ENCODE measurements around the gene RABL2B. TPM values are rescaled to one million over a fixed set of nuclear protein-coding genes. Genes with fewer than 3 reads are reported as not detected.

Gene RABL2B
- total and polyA plus RNA-seq, 2 donors (not counting 3 experiments of a cell fraction or from before 2014, with no cell fraction given), result 26.7 to 39.8 TPM

DNA sequence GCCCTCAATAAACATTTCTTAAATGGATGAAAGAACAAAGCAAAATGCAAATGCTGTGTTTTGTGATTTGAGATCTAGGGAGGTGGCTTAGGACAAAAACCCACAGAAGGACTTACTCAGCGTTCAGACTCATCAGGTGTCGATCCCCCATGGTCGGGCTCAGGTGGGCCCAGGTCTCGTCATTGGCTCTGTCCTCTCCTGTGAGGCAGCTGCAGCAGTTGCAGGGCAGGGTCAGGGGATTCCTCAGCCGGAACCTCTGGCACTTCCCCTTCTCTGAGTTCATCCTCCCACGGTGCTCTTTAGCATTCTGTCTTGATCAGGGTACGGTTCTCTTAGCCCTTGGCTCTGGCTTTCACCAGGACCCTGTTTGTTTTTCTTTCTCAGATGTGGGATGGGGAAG lies 59.4 kb downstream of the RABL2B start:
- ChIA-PET POLR2A (no interaction called here), CTCF (no interaction called here)
- FAIRE-seq, result no peak
- Histone ChIP-seq H3K4me1 (ENCODE audit: control insufficient read depth, extremely low read depth, insufficient read depth, low read length) (no peaks in the 10 kb centered on the region), H3K27me3 (ENCODE audit: control insufficient read depth in 2 of 2, insufficient read depth in 2 of 2, low read length in 2 of 2) (no peaks in the 10 kb centered on the region), H3K9ac (replicated peaks; ENCODE audit: extremely low read depth, insufficient read depth, low read length) (no peak overlapping the region), H3K9me1 (replicated peaks; ENCODE audit: control insufficient read depth, extremely low read depth, insufficient read depth, low read length) (no peaks in the 10 kb centered on the region), H3K79me2 (ENCODE audit: control insufficient read depth, insufficient read depth, low read length) (peaks cover 72% of the 10 kb centered on the region), H3K36me3 (ENCODE audit: control insufficient read depth in 2 of 2, extremely low read depth in 1 of 2, insufficient read depth in 2 of 2, low read length in 2 of 2) (peaks cover 42 to 87% of the 10 kb centered on the region in 2 experiments), H3K9me3 (replicated peaks; ENCODE audit: control insufficient read depth, insufficient read depth, low read length) (no peaks in the 10 kb centered on the region), H4K20me1 (replicated peaks; ENCODE audit: control insufficient read depth, extremely low read depth, insufficient read depth, low read length) (peaks cover 7% of the 10 kb centered on the region), H3K4me2 (ENCODE audit: insufficient read depth, low read length) (no peak overlapping the region), H2AFZ (ENCODE audit: low read depth, low read length) (no peak overlapping the region), H3K4me3 (replicated peaks in 1 of 3; ENCODE audit: insufficient read depth in 1 of 3, low read depth in 1 of 3, low read length in 3 of 3) (no peak overlapping the region), H3K27ac (ENCODE audit: insufficient read depth, low read depth, low read length) (no peak overlapping the region)
- dilution Hi-C loops (cut with MboI; ENCODE audit: extremely low pct_ligation_motif_present, low sequenced_read_pairs), result no loop called here
- BruUV-seq (replicated peaks), result no TSS peak
- no peak for DNase-seq (ENCODE audit: low read depth, low spot score)
- intact Hi-C loops (cut with micrococcal nuclease), result no loop called here
- TF ChIP-seq EZH2 (IDR thresholded peaks at IDR 0.05; ENCODE audit: borderline replicate concordance, low read depth, low read length, severe bottlenecking), result no peak
- no peak for TF ChIP-seq FOS (IDR thresholded peaks at IDR 0.05; ENCODE audit: borderline replicate concordance, insufficient read depth, low read length)
- TF ChIP-seq POLR2A (IDR thresholded peaks at IDR 0.05; ENCODE audit: low read depth, low read length), result no peak
- no peak for TF ChIP-seq JUN (IDR thresholded peaks at IDR 0.05; ENCODE audit: borderline replicate concordance, insufficient read depth, insufficient read length, low read depth)
- TF ChIP-seq POLR2AphosphoS5 (IDR thresholded peaks at IDR 0.05; ENCODE audit: insufficient read depth, low read depth, low read length), result no peak
- TF ChIP-seq, protein P1, sequence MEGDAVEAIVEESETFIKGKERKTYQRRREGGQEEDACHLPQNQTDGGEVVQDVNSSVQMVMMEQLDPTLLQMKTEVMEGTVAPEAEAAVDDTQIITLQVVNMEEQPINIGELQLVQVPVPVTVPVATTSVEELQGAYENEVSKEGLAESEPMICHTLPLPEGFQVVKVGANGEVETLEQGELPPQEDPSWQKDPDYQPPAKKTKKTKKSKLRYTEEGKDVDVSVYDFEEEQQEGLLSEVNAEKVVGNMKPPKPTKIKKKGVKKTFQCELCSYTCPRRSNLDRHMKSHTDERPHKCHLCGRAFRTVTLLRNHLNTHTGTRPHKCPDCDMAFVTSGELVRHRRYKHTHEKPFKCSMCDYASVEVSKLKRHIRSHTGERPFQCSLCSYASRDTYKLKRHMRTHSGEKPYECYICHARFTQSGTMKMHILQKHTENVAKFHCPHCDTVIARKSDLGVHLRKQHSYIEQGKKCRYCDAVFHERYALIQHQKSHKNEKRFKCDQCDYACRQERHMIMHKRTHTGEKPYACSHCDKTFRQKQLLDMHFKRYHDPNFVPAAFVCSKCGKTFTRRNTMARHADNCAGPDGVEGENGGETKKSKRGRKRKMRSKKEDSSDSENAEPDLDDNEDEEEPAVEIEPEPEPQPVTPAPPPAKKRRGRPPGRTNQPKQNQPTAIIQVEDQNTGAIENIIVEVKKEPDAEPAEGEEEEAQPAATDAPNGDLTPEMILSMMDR (IDR thresholded peaks at IDR 0.05; ENCODE audit: extremely low read depth in 1 of 2, insufficient read depth in 1 of 2, low read depth in 1 of 2, low read length in 2 of 2), result no peak
- no peak for TF ChIP-seq GATA2 (IDR thresholded peaks at IDR 0.05; ENCODE audit: insufficient read depth, insufficient read length, low read depth, low read length)
- TF ChIP-seq, protein P2, sequence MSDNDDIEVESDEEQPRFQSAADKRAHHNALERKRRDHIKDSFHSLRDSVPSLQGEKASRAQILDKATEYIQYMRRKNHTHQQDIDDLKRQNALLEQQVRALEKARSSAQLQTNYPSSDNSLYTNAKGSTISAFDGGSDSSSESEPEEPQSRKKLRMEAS (IDR thresholded peaks at IDR 0.05; ENCODE audit: insufficient read depth, insufficient read length), result no peak
- no peak for TF ChIP-seq MYC (IDR thresholded peaks at IDR 0.05; ENCODE audit: low read depth, low read length)
